ENCODE results near the gene ATG16L1. TPM values are rescaled to one million over a fixed set of nuclear protein-coding genes. Genes with fewer than 3 reads are reported as not detected.

Gene ATG16L1
- total and polyA plus RNA-seq, 2 of the 4 experiments (the other 2 are of a cell fraction), result 20.0 to 26.2 TPM

DNA sequence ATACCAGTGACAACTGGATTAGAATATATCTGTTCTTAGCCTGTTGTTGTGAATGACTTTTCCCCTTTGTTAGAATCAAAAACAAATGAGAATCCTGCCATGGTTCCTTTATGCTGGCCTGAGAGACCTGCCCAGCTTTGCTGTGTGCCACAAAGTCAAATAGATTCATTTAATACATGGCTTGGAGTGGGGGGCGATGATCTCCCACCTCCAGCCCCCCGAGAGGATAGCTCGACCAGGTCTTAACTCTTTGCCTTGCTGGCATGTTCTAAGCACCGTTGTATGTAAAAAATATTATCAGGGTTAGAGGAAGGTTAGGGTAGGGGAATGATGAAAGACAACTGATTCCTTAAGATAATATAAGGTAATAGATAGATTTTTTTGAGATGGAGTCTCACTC lies 80.7 kb downstream of the ATG16L1 start:
- Histone ChIP-seq H2AK9ac (replicated peaks; ENCODE audit: low read depth, low read length, poor library complexity) (no peak overlapping the region), H3K4me2 (ENCODE audit: low read depth, low read length) (no peak overlapping the region), H3K79me1 (ENCODE audit: low read depth in 1 of 2, low read length in 2 of 2) (no peaks in the 10 kb centered on the region), H3K9me1 (ENCODE audit: insufficient read depth, low read length) (no peaks in the 10 kb centered on the region), H4K91ac (ENCODE audit: insufficient read depth, low read depth, low read length) (no peak overlapping the region), H3K27me3 (ENCODE audit: control insufficient read depth, insufficient read depth, low read length) (peaks cover 30% of the 10 kb centered on the region), H3K56ac (ENCODE audit: extremely low read depth, insufficient read depth, low read length) (no peak overlapping the region), H4K8ac (ENCODE audit: low read depth in 2 of 2, low read length in 2 of 2) (no peak overlapping the region), H4K20me1 (ENCODE audit: insufficient read depth, low read length) (no peaks in the 10 kb centered on the region), H3K9ac (ENCODE audit: low read depth, low read length) (no peak overlapping the region), H3K4ac (ENCODE audit: low read depth, low read length) (no peak overlapping the region), H3K27ac (ENCODE audit: insufficient read depth, low read length) (no peak overlapping the region), H2BK5ac (ENCODE audit: low read depth, low read length, poor library complexity, severe bottlenecking) (no peak overlapping the region), H2AK5ac (ENCODE audit: low read depth, low read length) (no peak overlapping the region), H3K36me3 (ENCODE audit: control insufficient read depth, insufficient read depth, low read length) (no peaks in the 10 kb centered on the region), H3K18ac (ENCODE audit: low read depth, low read length) (no peak overlapping the region), H2BK15ac (ENCODE audit: low read depth, low read length) (no peak overlapping the region), H3K23ac (ENCODE audit: low read depth, low read length) (no peak overlapping the region), H2BK20ac (ENCODE audit: low read depth, low read length) (no peak overlapping the region), H4K5ac (ENCODE audit: low read depth, low read length) (no peak overlapping the region), H3K9me3 (ENCODE audit: control insufficient read depth, insufficient read depth, low read length) (no peaks in the 10 kb centered on the region), H3K4me1 (ENCODE audit: control insufficient read depth, insufficient read depth, low read length) (no peaks in the 10 kb centered on the region), H3K4me3 (ENCODE audit: insufficient read depth, low read depth, low read length) (no peak overlapping the region), H2BK120ac (ENCODE audit: low read depth, low read length) (no peak overlapping the region), H2AFZ (replicated peaks; ENCODE audit: low read length, poor library complexity) (no peak overlapping the region), H3K14ac (replicated peaks; ENCODE audit: low read depth, low read length) (no peak overlapping the region)
- intact Hi-C loops (cut with micrococcal nuclease), result no loop called here
- no CpG with 5 or more reads among the region's 4 CpGs for WGBS, 2 experiments (ENCODE audit: extremely low coverage in 2 of 2, insufficient read length in 1 of 2)
- CTCF ChIA-PET, result interaction anchor here (0.5 kb wide), 1 partner anchor 29 kb away, joined by 4 read pairs; no protein-coding TSS in a partner anchor
- TF ChIP-seq CEBPB (IDR thresholded peaks at IDR 0.05; ENCODE audit: low read depth, low read length) (no peak), MAFK (IDR thresholded peaks at IDR 0.05; ENCODE audit: low read depth, low read length) (no peak), BHLHE40 (IDR thresholded peaks at IDR 0.05; ENCODE audit: low read depth, low read length) (no peak), RFX5 (IDR thresholded peaks at IDR 0.05; ENCODE audit: low read depth, low read length) (no peak), FOS (IDR thresholded peaks at IDR 0.05; ENCODE audit: low read depth, low read length) (no peak), RCOR1 (IDR thresholded peaks at IDR 0.05; ENCODE audit: insufficient replicate concordance, low read length) (no peak), POLR2A (IDR thresholded peaks at IDR 0.05; ENCODE audit: low read depth, low read length) (no peak), CHD1 (IDR thresholded peaks at IDR 0.05; ENCODE audit: low read depth, low read length) (no peak)
- TF ChIP-seq, protein P1, sequence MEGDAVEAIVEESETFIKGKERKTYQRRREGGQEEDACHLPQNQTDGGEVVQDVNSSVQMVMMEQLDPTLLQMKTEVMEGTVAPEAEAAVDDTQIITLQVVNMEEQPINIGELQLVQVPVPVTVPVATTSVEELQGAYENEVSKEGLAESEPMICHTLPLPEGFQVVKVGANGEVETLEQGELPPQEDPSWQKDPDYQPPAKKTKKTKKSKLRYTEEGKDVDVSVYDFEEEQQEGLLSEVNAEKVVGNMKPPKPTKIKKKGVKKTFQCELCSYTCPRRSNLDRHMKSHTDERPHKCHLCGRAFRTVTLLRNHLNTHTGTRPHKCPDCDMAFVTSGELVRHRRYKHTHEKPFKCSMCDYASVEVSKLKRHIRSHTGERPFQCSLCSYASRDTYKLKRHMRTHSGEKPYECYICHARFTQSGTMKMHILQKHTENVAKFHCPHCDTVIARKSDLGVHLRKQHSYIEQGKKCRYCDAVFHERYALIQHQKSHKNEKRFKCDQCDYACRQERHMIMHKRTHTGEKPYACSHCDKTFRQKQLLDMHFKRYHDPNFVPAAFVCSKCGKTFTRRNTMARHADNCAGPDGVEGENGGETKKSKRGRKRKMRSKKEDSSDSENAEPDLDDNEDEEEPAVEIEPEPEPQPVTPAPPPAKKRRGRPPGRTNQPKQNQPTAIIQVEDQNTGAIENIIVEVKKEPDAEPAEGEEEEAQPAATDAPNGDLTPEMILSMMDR (conservative IDR thresholded peaks at IDR 0.05; ENCODE audit: low read depth, low read length), result no peak
- TF ChIP-seq, protein P2, sequence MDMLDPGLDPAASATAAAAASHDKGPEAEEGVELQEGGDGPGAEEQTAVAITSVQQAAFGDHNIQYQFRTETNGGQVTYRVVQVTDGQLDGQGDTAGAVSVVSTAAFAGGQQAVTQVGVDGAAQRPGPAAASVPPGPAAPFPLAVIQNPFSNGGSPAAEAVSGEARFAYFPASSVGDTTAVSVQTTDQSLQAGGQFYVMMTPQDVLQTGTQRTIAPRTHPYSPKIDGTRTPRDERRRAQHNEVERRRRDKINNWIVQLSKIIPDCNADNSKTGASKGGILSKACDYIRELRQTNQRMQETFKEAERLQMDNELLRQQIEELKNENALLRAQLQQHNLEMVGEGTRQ (IDR thresholded peaks at IDR 0.05; ENCODE audit: low read depth, low read length), result no peak
- in situ Hi-C loops (cut with MboI; ENCODE audit: low sequenced_read_pairs), result no loop called here
- no peak for DNase-seq
- POLR2A ChIA-PET (ENCODE audit: unreplicated experiment), result no interaction called here
- ATAC-seq (ENCODE audit: low read depth), result no peak
- no TSS peak for BruUV-seq (replicated peaks)
- dilution Hi-C loops (cut with HindIII; ENCODE audit: low sequenced_read_pairs, unreplicated experiment), result no loop called here

Data from IMR-90 (cell line).